DMS 273 (cell line): ENCODE results near the gene EIF4EBP3.
A peak's percentile ranks its signal among the peaks of the same experiment; 100 is the strongest.

Experiments used
- DNase-seq: peaks from one replicate; lab custom pipeline; 2025; ENCODE audit not compliant: unreplicated experiment; lab: John Stamatoyannopoulos, UW

Gene EIF4EBP3

GRCh38 chr5:140556438-140556837 lies 9.0 kb downstream of the EIF4EBP3 start:
- DNase-seq: peak; percentile 33

DNA sequence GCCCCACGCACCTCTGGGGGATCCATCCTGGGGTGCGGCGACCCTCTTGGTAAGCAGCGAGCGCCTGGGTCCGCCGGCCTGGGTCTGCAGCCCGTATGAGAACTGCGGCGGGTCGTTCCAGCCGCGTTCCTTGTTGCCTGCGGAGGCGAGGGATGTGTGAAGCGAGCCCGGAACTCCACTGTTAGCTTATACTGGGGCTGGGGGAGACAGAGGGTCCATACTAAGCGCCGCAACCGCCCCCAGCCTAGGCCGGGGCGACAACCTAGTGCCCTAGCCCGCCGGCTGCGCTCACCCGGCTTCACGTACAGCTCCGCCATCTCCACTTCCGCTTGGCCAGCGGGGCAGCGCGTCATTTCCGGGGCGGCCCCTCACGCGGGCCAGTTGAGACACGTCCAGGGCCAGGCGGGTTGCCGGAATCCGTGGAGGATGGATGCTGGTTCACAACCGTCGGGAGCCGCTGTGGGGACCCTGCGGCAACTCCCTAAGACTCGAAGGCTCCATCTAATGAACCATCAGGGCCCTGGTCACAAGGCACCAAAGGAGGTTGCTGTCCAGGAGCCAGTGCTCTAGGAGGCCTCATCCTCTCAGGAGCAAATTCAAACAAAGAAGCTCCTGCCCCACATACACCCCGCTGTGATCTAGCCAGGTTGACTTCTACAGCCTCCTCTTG lies 9.8 kb downstream of the EIF4EBP3 start, which contains the start of gene SRA1:
Gene SRA1, minus strand, starts transcription at position 338 of the 670 bp plus-strand sequence. Its CDS starts 21 bp downstream, at position 317.
- peak; percentile 97 for DNase-seq

GRCh38 chr5:140557965-140558364 lies 10.5 kb downstream of the EIF4EBP3 start:
- no peak for DNase-seq

DNA sequence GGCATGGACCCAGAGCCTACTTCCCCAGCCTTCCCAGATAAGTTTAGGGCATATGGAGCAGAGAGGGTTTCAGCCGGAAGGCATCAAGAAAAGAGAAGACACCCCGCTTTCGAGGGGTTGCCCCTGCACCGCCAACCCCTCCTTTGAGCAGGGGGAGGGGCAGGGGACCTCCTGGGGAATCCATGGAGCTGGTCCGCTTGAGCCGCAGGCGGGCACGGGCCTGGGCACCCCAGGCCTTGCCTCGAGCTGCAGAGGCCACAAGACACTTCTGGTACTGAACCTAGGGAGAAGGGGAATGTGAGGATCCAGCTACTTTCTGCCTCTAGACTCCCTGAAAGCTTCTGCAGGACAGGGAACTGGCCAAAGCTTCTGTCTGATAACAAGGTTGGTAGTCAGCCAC lies 11.1 kb downstream of the EIF4EBP3 start:
- no peak for DNase-seq

DNA sequence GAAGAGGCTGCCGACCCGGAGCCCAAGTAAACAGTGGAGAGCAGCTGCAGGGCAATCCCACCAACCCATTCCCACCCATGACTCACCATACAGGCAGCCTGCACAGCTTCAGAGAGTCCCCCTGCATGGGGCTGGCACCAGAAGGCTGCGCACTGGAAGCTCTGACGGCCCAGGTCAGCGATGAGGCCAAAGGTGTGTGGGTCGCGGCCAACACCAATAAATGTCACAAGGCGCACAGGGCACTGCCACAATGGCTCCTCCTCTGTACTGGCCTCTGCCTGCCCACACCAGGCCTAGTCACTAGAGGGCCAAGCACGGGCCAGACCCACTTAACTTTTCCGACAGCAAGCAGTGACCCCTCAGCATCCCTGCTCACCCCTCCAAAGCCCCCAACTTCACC lies 12.8 kb downstream of the EIF4EBP3 start:
- no peak for DNase-seq

DNA sequence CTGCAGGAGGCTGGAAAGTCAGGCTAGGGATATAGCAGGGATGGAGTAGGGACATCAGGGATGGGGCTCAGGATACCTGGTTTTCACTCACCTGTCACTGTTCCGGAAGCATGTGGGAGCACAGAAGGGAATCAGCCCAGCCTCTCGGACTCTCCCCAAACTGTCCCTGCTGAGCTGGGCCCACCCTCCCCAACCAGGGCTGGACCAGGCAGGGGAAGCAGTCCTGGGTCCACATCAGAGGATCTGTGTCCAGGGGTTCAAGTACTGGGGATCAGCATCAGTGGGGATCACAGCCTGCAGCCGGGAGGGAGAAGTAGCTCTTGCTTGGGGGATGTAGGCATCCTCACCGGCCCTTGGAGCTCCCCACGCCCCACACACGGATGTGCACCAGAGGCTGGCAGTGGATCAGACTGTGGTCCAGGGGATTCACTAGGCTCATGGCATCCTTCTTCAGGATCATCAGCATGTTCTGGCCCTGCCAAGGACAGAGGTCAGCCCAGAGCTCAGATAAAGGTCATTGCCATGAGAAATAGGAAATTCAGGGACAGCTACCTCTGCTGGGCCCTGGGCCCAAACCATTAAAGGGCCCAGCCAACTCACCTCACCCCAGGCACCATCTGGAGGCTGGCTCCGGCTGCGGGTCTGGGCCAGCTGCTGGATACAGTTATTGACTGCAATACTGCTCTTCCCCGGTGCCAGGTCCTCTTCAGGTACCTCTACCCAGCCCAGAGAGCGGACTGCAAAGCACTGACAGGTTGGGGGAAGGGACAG lies 14.5 kb downstream of the EIF4EBP3 start:
- DNase-seq: peak; percentile 82

DNA sequence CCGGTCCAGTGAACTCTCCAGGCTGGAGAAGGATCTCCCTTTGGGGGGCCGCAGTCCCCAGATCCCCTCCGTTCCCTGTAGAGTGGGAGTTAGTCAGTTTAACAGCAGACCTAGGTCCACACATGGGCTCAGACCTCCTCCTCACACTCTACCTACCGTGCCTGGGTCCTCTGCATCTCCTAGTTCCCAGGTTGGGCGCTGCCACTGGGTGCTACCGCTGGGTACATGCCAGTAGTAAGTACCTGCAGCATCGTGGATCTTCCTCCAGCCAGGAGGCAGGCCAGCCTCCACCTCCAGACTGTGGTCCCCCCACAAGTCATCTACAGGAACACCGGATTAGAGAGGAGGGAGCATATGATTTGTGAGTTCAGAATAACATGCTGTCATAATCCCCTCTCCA lies 16.1 kb downstream of the EIF4EBP3 start:
- no peak for DNase-seq

GRCh38 chr5:140564196-140565023 lies 16.9 kb downstream of the EIF4EBP3 start, which contains the start of the genes APBB3 and SLC35A4:
Gene APBB3 (minus strand): TSS chr5:140564598. CDS start chr5:140564245, 353 bp downstream.
Gene SLC35A4 (plus strand): TSS chr5:140564828. CDS start chr5:140567170, 2,342 bp downstream.
- DNase-seq: peak; percentile 99

DNA sequence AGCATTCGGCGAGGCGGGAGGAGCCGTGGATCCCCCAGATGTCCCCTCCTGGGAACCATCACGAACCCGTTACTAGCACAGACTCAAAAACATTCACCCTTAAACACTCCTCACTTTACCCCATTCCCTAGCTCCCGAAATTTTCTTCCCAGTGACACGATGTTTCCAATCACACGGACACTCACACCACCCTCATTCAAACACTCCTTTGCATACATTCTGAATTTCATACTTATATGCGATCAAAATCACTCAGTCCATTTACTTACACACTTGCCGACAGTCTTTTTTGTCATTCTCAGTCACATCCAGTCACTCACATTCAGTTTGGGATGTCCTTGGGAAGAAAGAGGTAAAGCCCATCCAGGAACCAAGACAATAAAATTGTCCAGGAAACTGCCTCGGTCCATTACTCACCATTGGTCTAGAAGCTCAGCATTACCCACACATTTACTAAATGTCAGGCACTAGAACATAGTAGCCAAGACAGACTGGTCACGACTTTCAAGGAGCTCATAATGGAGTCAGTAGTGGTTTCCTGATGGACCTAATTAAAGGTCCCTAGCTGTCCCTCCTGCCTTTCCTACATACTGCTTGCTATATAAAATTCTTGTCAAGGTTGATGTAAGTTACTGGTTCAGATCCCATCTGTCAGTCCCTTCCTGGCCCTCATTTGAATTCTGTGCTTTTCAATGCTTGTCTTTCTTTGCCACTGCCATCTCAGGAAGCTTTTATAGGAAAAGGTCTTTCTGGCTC lies 17.7 kb downstream of the EIF4EBP3 start:
- peak; percentile 38 for DNase-seq

- DNase-seq: no peak
Observed at GRCh38 chr5:140565780-140566095, 18.3 kb downstream of the EIF4EBP3 start.

GRCh38 chr5:140566665-140567064 lies 19.2 kb downstream of the EIF4EBP3 start:
- no peak for DNase-seq

DNA sequence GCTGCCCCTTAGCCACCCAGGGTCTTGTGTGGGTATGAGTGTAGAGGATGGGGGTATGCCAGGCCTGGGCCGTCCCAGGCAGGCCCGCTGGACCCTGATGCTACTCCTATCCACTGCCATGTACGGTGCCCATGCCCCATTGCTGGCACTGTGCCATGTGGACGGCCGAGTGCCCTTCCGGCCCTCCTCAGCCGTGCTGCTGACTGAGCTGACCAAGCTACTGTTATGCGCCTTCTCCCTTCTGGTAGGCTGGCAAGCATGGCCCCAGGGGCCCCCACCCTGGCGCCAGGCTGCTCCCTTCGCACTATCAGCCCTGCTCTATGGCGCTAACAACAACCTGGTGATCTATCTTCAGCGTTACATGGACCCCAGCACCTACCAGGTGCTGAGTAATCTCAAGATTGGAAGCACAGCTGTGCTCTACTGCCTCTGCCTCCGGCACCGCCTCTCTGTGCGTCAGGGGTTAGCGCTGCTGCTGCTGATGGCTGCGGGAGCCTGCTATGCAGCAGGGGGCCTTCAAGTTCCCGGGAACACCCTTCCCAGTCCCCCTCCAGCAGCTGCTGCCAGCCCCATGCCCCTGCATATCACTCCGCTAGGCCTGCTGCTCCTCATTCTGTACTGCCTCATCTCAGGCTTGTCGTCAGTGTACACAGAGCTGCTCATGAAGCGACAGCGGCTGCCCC lies 19.8 kb downstream of the EIF4EBP3 start:
- DNase-seq: peak; percentile 32

DNA sequence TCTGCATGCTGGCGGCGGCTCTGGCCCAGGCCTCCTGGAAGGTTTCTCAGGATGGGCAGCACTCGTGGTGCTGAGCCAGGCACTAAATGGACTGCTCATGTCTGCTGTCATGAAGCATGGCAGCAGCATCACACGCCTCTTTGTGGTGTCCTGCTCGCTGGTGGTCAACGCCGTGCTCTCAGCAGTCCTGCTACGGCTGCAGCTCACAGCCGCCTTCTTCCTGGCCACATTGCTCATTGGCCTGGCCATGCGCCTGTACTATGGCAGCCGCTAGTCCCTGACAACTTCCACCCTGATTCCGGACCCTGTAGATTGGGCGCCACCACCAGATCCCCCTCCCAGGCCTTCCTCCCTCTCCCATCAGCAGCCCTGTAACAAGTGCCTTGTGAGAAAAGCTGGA lies 20.4 kb downstream of the EIF4EBP3 start:
- DNase-seq: no peak

- DNase-seq: no peak
Observed at GRCh38 chr5:140568443-140569063, 21.1 kb downstream of the EIF4EBP3 start.

GRCh38 chr5:140569197-140569596 lies 21.7 kb downstream of the EIF4EBP3 start:
- DNase-seq: no peak

GRCh38 chr5:140570058-140570457 lies 22.6 kb downstream of the EIF4EBP3 start:
- DNase-seq: peak; percentile 44

- DNase-seq: no peak
Observed at GRCh38 chr5:140570488-140570887, 23.0 kb downstream of the EIF4EBP3 start.

DNA sequence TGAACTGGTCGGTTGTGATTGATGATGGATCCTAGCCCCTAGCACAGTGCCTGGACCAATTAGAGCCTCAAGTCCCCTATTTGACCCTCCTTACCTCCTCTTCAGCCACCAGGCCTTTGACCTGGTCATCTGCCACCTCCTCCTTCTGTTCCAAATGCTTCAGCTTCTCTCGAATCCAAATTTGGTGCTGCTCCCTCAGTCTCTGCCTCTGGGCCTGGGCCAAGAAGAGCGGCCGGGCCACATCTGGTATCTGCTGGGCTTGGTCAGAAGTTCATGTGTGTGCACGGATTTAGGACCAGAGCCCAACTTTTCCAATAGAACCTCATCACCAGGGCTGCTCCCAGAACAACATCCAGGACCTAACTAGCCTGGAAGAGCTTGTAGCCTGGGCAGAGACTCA lies 23.6 kb downstream of the EIF4EBP3 start:
- DNase-seq: no peak

- no peak for DNase-seq
Observed at GRCh38 chr5:140573683-140574082, 26.2 kb downstream of the EIF4EBP3 start.

- DNase-seq: no peak
Observed at GRCh38 chr5:140574165-140574564, 26.7 kb downstream of the EIF4EBP3 start.
